A673 (cell line): ENCODE results near the gene ANKRD30B. TPM values are rescaled to one million over a fixed set of nuclear protein-coding genes. Genes with fewer than 3 reads are reported as not detected.
"Not testable (repeated sequence)": the region's sequence is repeated elsewhere in the genome, so short reads cannot be mapped to it uniquely, and the experiment has no call there.

Experiments
- BruUV-seq: library from RNA; stranded (reverse); fragments of 400-500 nt; replicated peaks from 2 replicates; lab custom pipeline; 2021; lab: Mats Ljungman, UMichigan
- CTCF ChIA-PET: fragments of 300-600 bp; sonication (Branson Sonifier 250); formaldehyde crosslinking; loops from one replicate; lab custom pipeline; 2022; ENCODE audit warnings: antibody characterized with exemption; lab: Charles Lee
- POLR2A ChIA-PET: fragments of 300-600 bp; sonication (Branson Sonifier 250); formaldehyde crosslinking; loops from one replicate; lab custom pipeline; 2022; ENCODE audit warnings: antibody characterized with exemption; ENCODE audit not compliant: low non-redundant PET; lab: Charles Lee
- DNase-seq: peaks from one replicate; pipeline ENCODE4 v3.0.0-alpha.2; 2015; ENCODE audit warnings: low spot score
- H3K27ac ChIP-seq: fragments of 200-600 bp; sonication (generic); 2 replicates; pipeline ENCODE4 v1.5.1; 2016; ENCODE audit warnings: mixed run types, low read depth, mild to moderate bottlenecking, mixed read lengths, antibody characterized with exemption, low read length; ENCODE audit not compliant: poor library complexity, severe bottlenecking
- H3K27me3 ChIP-seq: fragments of 200-600 bp; sonication (generic); replicated peaks from 2 replicates; pipeline ENCODE4 v1.6.1; 2017; ENCODE audit warnings: mixed run types, low read depth, mild to moderate bottlenecking, mixed read lengths, antibody characterized with exemption, low read length; ENCODE audit not compliant: insufficient read depth, poor library complexity
- H3K36me3 ChIP-seq: fragments of 200-600 bp; sonication (generic); 2 replicates; pipeline ENCODE4 v1.6.1; 2016; ENCODE audit warnings: mixed run types, mild to moderate bottlenecking, mixed read lengths, antibody characterized with exemption, low read length; ENCODE audit not compliant: insufficient read depth, poor library complexity, severe bottlenecking
- H3K4me1 ChIP-seq: fragments of 200-600 bp; sonication (generic); 2 replicates; pipeline ENCODE4 v1.6.1; 2017; ENCODE audit warnings: mixed run types, mild to moderate bottlenecking, mixed read lengths, antibody characterized with exemption, low read length; ENCODE audit not compliant: insufficient read depth, poor library complexity, severe bottlenecking
- H3K4me3 ChIP-seq: fragments of 200-600 bp; sonication (generic); 2 replicates; pipeline ENCODE4 v1.5.1; 2016; ENCODE audit warnings: low read depth, mixed run types, mild to moderate bottlenecking, mixed read lengths, low read length; ENCODE audit not compliant: poor library complexity, severe bottlenecking
- H3K9me3 ChIP-seq: fragments of 200-600 bp; sonication (generic); 2 replicates; pipeline ENCODE4 v1.6.1; 2016; ENCODE audit warnings: mixed run types, low read depth, mild to moderate bottlenecking, mixed read lengths, antibody characterized with exemption, low read length; ENCODE audit not compliant: poor library complexity, severe bottlenecking
- CTCF ChIP-seq: fragments of 300-800, 200-600 bp; sonication (generic); conservative IDR thresholded peaks from 2 replicates; pipeline ENCODE4 v1.5.1; 2017; ENCODE audit warnings: low read depth, mild to moderate bottlenecking, antibody characterized with exemption, low read length, moderate library complexity, mixed read lengths
- EZH2 ChIP-seq: fragments of 200-600 bp; sonication (generic); IDR thresholded peaks from 2 replicates; pipeline ENCODE4 v1.6.1; 2017; ENCODE audit warnings: borderline replicate concordance, low read depth, mild to moderate bottlenecking, mixed read lengths, antibody characterized with exemption, low read length; ENCODE audit not compliant: poor library complexity, severe bottlenecking
- intact Hi-C: fragments of 100-400 bp; cut with micrococcal nuclease; formaldehyde crosslinking; loops from one replicate; pipeline ENCODE4 v1.10.0; 2022; ENCODE audit not compliant: unreplicated experiment
- total RNA-seq: library from RNA; stranded (reverse); gene quantifications from 2 replicates; pipeline ENCODE4 v1.2.3, GENCODE V29; 2021

ANKRD30B gene
- total RNA-seq, 1 experiment from 2014 or later: not detected

- intact Hi-C loops: no loop called here
- no TSS peak for BruUV-seq
- H3K9me3 ChIP-seq: peaks cover 14% of the 10 kb centered on the region
These were observed 33.7 kb downstream of the ANKRD30B start for GRCh38 chr18:14781671-14782070.

GRCh38 chr18:14784133-14784532 is 36.2 kb downstream of the ANKRD30B start:
- no peak for DNase-seq
- no peaks in the 10 kb centered on the region for H3K36me3 ChIP-seq
- BruUV-seq: no TSS peak
- no peaks in the 10 kb centered on the region for H3K27me3 ChIP-seq
- peaks cover 5% of the 10 kb centered on the region for H3K9me3 ChIP-seq
- H3K4me1 ChIP-seq: no peaks in the 10 kb centered on the region
- H3K4me3 ChIP-seq: no peak overlapping the region
- no peak overlapping the region for H3K27ac ChIP-seq
- POLR2A ChIA-PET: no interaction called here
- TF ChIP-seq CTCF: no peak
- TF ChIP-seq EZH2: no peak
- CTCF ChIA-PET: no interaction called here
- intact Hi-C loops: no loop called here

More at GRCh38 chr18:14781671-14782070, 33.7 kb downstream of the ANKRD30B start:
- Histone ChIP-seq H3K4me1 (no peaks in the 10 kb centered on the region), H3K27ac (no peak overlapping the region), H3K36me3 (no peaks in the 10 kb centered on the region), H3K27me3 (no peaks in the 10 kb centered on the region), H3K4me3 (no peak overlapping the region)
- no peak for DNase-seq
- POLR2A ChIA-PET: no interaction called here
- no peak for TF ChIP-seq CTCF
- TF ChIP-seq EZH2: no peak
- CTCF ChIA-PET: no interaction called here

- CTCF ChIA-PET, intact Hi-C loops, BruUV-seq, H3K36me3 ChIP-seq, H3K4me3 ChIP-seq, POLR2A ChIA-PET, H3K27me3 ChIP-seq, H3K9me3 ChIP-seq, DNase-seq, H3K4me1 ChIP-seq, H3K27ac ChIP-seq: not testable (repeated sequence)
These were observed 48.9 kb downstream of the ANKRD30B start for GRCh38 chr18:14796876-14797275.

GRCh38 chr18:14797969-14798764 is 50.2 kb downstream of the ANKRD30B start:
- BruUV-seq, intact Hi-C loops, DNase-seq, CTCF ChIA-PET, H3K27ac ChIP-seq, H3K36me3 ChIP-seq, H3K27me3 ChIP-seq, POLR2A ChIA-PET, H3K4me3 ChIP-seq, H3K9me3 ChIP-seq, H3K4me1 ChIP-seq: not testable (repeated sequence)

- BruUV-seq, H3K4me1 ChIP-seq, DNase-seq, H3K27me3 ChIP-seq, H3K36me3 ChIP-seq, H3K9me3 ChIP-seq, CTCF ChIA-PET, intact Hi-C loops, H3K4me3 ChIP-seq, POLR2A ChIA-PET, H3K27ac ChIP-seq: not testable (repeated sequence)
These were observed 63.1 kb downstream of the ANKRD30B start for GRCh38 chr18:14811081-14811480.

GRCh38 chr18:14826972-14827632 is 79.1 kb downstream of the ANKRD30B start:
- H3K27ac ChIP-seq, H3K4me1 ChIP-seq, intact Hi-C loops, H3K36me3 ChIP-seq, H3K9me3 ChIP-seq, H3K27me3 ChIP-seq, POLR2A ChIA-PET, DNase-seq, BruUV-seq, H3K4me3 ChIP-seq, CTCF ChIA-PET: not testable (repeated sequence)
